ENCODE measurements around the gene CDC42BPB. TPM values are rescaled to one million over a fixed set of nuclear protein-coding genes. Genes with fewer than 3 reads are reported as not detected.

Gene CDC42BPB
- total RNA-seq, 6 donors from 2014 or later: 108 to 268 (median 124) TPM

DNA sequence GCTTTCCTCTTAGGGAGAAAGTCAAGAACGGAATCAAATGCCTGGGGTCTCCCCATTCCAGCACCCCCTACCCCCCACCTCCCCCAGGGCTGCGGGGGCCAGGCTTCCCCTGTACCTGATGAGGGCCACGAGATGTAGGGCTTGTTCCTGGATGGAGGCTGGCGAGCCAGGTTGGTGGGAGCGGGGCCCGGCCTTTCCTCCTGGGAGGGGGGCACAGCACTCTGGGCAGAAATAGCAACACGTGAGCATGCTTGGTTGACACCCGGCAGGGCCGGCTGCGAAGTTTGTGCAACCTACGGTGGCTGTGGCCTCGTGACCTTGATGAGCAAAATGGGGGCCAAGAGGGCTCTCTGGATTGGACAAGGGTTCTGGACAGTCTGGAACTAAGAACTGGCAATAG is 119.2 kb downstream of the CDC42BPB start:
- Histone ChIP-seq H3K36me3 (peaks cover 11 to 79% (median 58%) of the 10 kb centered on the region in 4 donors), H3K27ac (no peak overlapping the region), H3K4me3 (no peak overlapping the region), H3K9me3 (no peaks in the 10 kb centered on the region), H3K4me1 (peaks cover 0 to 15% (median 7%) of the 10 kb centered on the region in 4 donors), H3K27me3 (no peaks in the 10 kb centered on the region)
- TF ChIP-seq, protein P1, sequence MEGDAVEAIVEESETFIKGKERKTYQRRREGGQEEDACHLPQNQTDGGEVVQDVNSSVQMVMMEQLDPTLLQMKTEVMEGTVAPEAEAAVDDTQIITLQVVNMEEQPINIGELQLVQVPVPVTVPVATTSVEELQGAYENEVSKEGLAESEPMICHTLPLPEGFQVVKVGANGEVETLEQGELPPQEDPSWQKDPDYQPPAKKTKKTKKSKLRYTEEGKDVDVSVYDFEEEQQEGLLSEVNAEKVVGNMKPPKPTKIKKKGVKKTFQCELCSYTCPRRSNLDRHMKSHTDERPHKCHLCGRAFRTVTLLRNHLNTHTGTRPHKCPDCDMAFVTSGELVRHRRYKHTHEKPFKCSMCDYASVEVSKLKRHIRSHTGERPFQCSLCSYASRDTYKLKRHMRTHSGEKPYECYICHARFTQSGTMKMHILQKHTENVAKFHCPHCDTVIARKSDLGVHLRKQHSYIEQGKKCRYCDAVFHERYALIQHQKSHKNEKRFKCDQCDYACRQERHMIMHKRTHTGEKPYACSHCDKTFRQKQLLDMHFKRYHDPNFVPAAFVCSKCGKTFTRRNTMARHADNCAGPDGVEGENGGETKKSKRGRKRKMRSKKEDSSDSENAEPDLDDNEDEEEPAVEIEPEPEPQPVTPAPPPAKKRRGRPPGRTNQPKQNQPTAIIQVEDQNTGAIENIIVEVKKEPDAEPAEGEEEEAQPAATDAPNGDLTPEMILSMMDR (IDR thresholded peaks at IDR 0.05): no peak
- TF ChIP-seq POLR2AphosphoS5 (IDR thresholded peaks at IDR 0.05): no peak
- TF ChIP-seq EP300 (IDR thresholded peaks at IDR 0.05): no peak
- no peak for TF ChIP-seq POLR2A (IDR thresholded peaks at IDR 0.05)
- peak in 1 of 2 donors; percentile 77 for DNase-seq
- 94 to 96% methylated on average over 11 to 12 of the region's 12 CpGs for WGBS, 2 donors
- ATAC-seq (ENCODE audit: low FRiP score in 2 of 2): no peak

GRCh38 chr14:102937331-102938175 is 119.8 kb downstream of the CDC42BPB start:
- Histone ChIP-seq H3K4me1 (peaks cover 0 to 15% (median 7%) of the 10 kb centered on the region in 4 donors), H3K4me3 (no peak overlapping the region), H3K27me3 (no peaks in the 10 kb centered on the region), H3K9me3 (no peaks in the 10 kb centered on the region), H3K27ac (no peak overlapping the region), H3K36me3 (peaks cover 11 to 79% (median 57%) of the 10 kb centered on the region in 4 donors)
- peak in 1 of 2 donors; percentile 43 for DNase-seq
- 95% methylated on average over 21 to 22 of the region's 22 CpGs for WGBS, 2 donors
- TF ChIP-seq, protein P1 (IDR thresholded peaks at IDR 0.05): no peak
- TF ChIP-seq EP300 (IDR thresholded peaks at IDR 0.05): no peak
- TF ChIP-seq POLR2A (IDR thresholded peaks at IDR 0.05): no peak
- TF ChIP-seq POLR2AphosphoS5 (IDR thresholded peaks at IDR 0.05): no peak
- no peak for ATAC-seq (ENCODE audit: low FRiP score in 2 of 2)

DNA sequence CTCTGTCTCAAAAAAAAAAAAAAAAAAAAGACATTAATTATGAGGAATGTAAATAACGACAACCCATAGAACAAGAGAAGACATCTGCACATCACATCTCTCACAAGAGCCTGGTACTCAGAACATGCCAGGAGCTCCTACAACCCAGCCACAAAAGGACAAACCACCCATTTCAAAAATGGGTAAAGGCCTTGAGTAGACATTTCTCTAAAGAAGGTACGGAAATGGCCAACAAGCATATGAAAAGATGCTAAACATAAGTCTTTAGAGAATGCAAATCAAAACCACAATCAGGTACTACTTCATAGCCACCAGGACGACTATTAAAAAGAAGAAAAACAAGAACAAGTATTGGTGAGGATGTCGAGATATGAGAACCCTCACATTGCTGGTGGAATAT is 121.6 kb downstream of the CDC42BPB start:
- TF ChIP-seq POLR2AphosphoS5 (IDR thresholded peaks at IDR 0.05) (no peak), POLR2A (IDR thresholded peaks at IDR 0.05) (no peak), EP300 (IDR thresholded peaks at IDR 0.05) (no peak)
- TF ChIP-seq, protein P1 (IDR thresholded peaks at IDR 0.05): no peak
- H3K27me3 ChIP-seq: peaks cover 0 to 3% (median under 1%) of the 10 kb centered on the region in 4 donors
- H3K36me3 ChIP-seq: peaks cover 6 to 67% (median 47%) of the 10 kb centered on the region in 4 donors
- no peak overlapping the region for H3K27ac ChIP-seq
- H3K4me1 ChIP-seq: peaks cover 0 to 8% (median 3%) of the 10 kb centered on the region in 4 donors
- DNase-seq (no peak), ATAC-seq (ENCODE audit: low FRiP score in 2 of 2) (no peak)
- 85 to 94% methylated on average over 4 of the region's 4 CpGs for WGBS, 2 donors
- H3K9me3 ChIP-seq: no peaks in the 10 kb centered on the region
- no peak overlapping the region for H3K4me3 ChIP-seq

GRCh38 chr14:102933618-102934231 is 123.6 kb downstream of the CDC42BPB start:
- DNase-seq (peak in 1 of 2 donors; percentile 69), ATAC-seq (ENCODE audit: low FRiP score in 2 of 2) (no peak)
- Histone ChIP-seq H3K9me3 (no peaks in the 10 kb centered on the region), H3K4me1 (peaks cover 18 to 24% (median 19%) of the 10 kb centered on the region in 4 donors), H3K27me3 (peaks cover 2 to 21% (median 20%) of the 10 kb centered on the region in 4 donors), H3K4me3 (no peak overlapping the region), H3K27ac (no peak overlapping the region), H3K36me3 (peaks cover 6 to 50% (median 32%) of the 10 kb centered on the region in 4 donors)
- 93% methylated on average over 16 to 20 of the region's 20 CpGs for WGBS, 2 donors
- TF ChIP-seq EP300 (IDR thresholded peaks at IDR 0.05) (no peak), POLR2AphosphoS5 (IDR thresholded peaks at IDR 0.05) (no peak), POLR2A (IDR thresholded peaks at IDR 0.05) (no peak)
- TF ChIP-seq, protein P1 (IDR thresholded peaks at IDR 0.05): no peak

All from upper lobe of left lung (tissue), 6 donors.